GM23338 (cell line): ENCODE data around the gene GTPBP1. TPM values are rescaled to one million over a fixed set of nuclear protein-coding genes. Genes with fewer than 3 reads are reported as not detected.

Experiments
- ATAC-seq: fragments of 200-7000 bp; cut with Tn5 transposase; 3 replicates; pipeline ENCODE4 v1.9.1; 2020
- DNase-seq: peaks from one replicate; pipeline ENCODE4 v3.0.0-alpha.2; 2015; ENCODE audit warnings: low spot score
- H2AFZ ChIP-seq: fragments of 200-600 bp; sonication (generic); 2 replicates; pipeline ENCODE4 v1.8.0; 2016; ENCODE audit warnings: antibody characterized with exemption, mild to moderate bottlenecking, moderate library complexity
- H3F3A ChIP-seq: fragments of 200-600 bp; sonication (generic); replicated peaks from 2 replicates; pipeline ENCODE4 v1.8.0; 2017; ENCODE audit warnings: antibody characterized with exemption, mixed run types, low read depth
- H3K27ac ChIP-seq: fragments of 200-600 bp; sonication (generic); 2 replicates; pipeline ENCODE4 v1.6.1; 2016; ENCODE audit warnings: low read depth
- H3K27me3 ChIP-seq: fragments of 200-600 bp; sonication (generic); 2 replicates; pipeline ENCODE4 v1.8.0; 2016; ENCODE audit warnings: mild to moderate bottlenecking, mixed run types, moderate library complexity; ENCODE audit not compliant: insufficient read depth
- H3K36me3 ChIP-seq: fragments of 200-600 bp; sonication (generic); 2 replicates; pipeline ENCODE4 v1.8.0; 2016; ENCODE audit warnings: mild to moderate bottlenecking; ENCODE audit not compliant: insufficient read depth
- H3K4me1 ChIP-seq: fragments of 200-600 bp; sonication (generic); 2 replicates; pipeline ENCODE4 v1.8.0; 2016; ENCODE audit warnings: mild to moderate bottlenecking, moderate library complexity; ENCODE audit not compliant: insufficient read depth
- H3K4me2 ChIP-seq: fragments of 200-600 bp; sonication (generic); 2 replicates; pipeline ENCODE4 v1.7.1; 2017; ENCODE audit warnings: mixed run types
- H3K4me3 ChIP-seq: fragments of 200-600 bp; sonication (generic); 2 replicates; pipeline ENCODE4 v1.6.1; 2016; ENCODE audit warnings: mixed run types
- H3K79me2 ChIP-seq: fragments of 200-600 bp; sonication (generic); replicated peaks from 2 replicates; pipeline ENCODE4 v1.8.0; 2017; ENCODE audit warnings: mild to moderate bottlenecking; ENCODE audit not compliant: insufficient read depth
- H3K9me2 ChIP-seq: fragments of 200-600 bp; sonication (generic); 2 replicates; pipeline ENCODE4 v1.8.0; 2017; ENCODE audit not compliant: insufficient read depth
- H4K20me1 ChIP-seq: fragments of 200-600 bp; sonication (generic); replicated peaks from 2 replicates; pipeline ENCODE4 v1.8.0; 2017; ENCODE audit warnings: mild to moderate bottlenecking; ENCODE audit not compliant: insufficient read depth
- H3K27ac Mint-ChIP-seq: 2 replicates; pipeline ENCODE4 v1.8.0; 2020; ENCODE audit warnings: inconsistent platforms, mild to moderate bottlenecking, moderate library complexity, mixed read lengths
- H3K27me3 Mint-ChIP-seq: 3 replicates; pipeline ENCODE4 v1.8.0; 2022; ENCODE audit warnings: low read depth, mild to moderate bottlenecking, moderate library complexity, mixed read lengths, inconsistent platforms; ENCODE audit not compliant: insufficient read depth, poor library complexity
- H3K36me3 Mint-ChIP-seq: 3 replicates; pipeline ENCODE4 v1.8.0; 2021; ENCODE audit warnings: low read depth, mild to moderate bottlenecking, inconsistent platforms, moderate library complexity, mixed read lengths
- H3K4me1 Mint-ChIP-seq: 3 replicates; pipeline ENCODE4 v1.8.0; 2020; ENCODE audit warnings: mild to moderate bottlenecking, inconsistent platforms, mixed read lengths
- H3K4me3 Mint-ChIP-seq: 3 replicates; pipeline ENCODE4 v1.8.0; 2021; ENCODE audit warnings: moderate library complexity, mild to moderate bottlenecking, inconsistent platforms, mixed read lengths
- H3K9me3 Mint-ChIP-seq: 3 replicates; pipeline ENCODE4 v1.8.0; 2020; ENCODE audit warnings: moderate library complexity, mild to moderate bottlenecking, inconsistent platforms, mixed read lengths
- CREB1 ChIP-seq: fragments of 250-450 bp; sonication (Bioruptor Pico); IDR thresholded peaks from 2 replicates; pipeline ENCODE4 v1.5.0; 2020; ENCODE audit warnings: low read depth, mild to moderate bottlenecking, moderate library complexity
- CTCF ChIP-seq, 2 experiments: fragments of 200-600 bp in 1 of 2; sonication (generic) in 1 of 2; conservative IDR thresholded peaks; 2 replicates each; pipeline versions ENCODE4 v1.5.1 to v1.6.1; 2016 to 2017; ENCODE audit warnings: antibody characterized with exemption in 2 of 2, low read depth in 2 of 2, mild to moderate bottlenecking in 2 of 2, moderate library complexity in 1 of 2
- ETS1 ChIP-seq: IDR thresholded peaks from 2 replicates; pipeline ENCODE4 v1.6.1; 2016; ENCODE audit warnings: antibody characterized with exemption
- EZH2 ChIP-seq: fragments of 200-600 bp; sonication (generic); IDR thresholded peaks from one replicate; pipeline ENCODE4 v1.8.0; 2017; ENCODE audit warnings: antibody characterized with exemption, mild to moderate bottlenecking, low read depth; ENCODE audit not compliant: unreplicated experiment
- EZH2phosphoT487 ChIP-seq: fragments of 200-600 bp; sonication (generic); IDR thresholded peaks from one replicate; pipeline ENCODE4 v1.8.1; 2018; ENCODE audit warnings: antibody characterized with exemption; ENCODE audit not compliant: unreplicated experiment
- JUNB ChIP-seq: IDR thresholded peaks from one replicate; pipeline ENCODE4 v1.6.1; 2016; ENCODE audit warnings: antibody characterized with exemption; ENCODE audit not compliant: unreplicated experiment
- NANOG ChIP-seq: IDR thresholded peaks from 2 replicates; pipeline ENCODE4 v1.6.1; 2016; ENCODE audit warnings: antibody characterized with exemption, borderline replicate concordance
- POLR2AphosphoS5 ChIP-seq: IDR thresholded peaks from 2 replicates; pipeline ENCODE4 v1.6.1; 2016; ENCODE audit warnings: antibody characterized with exemption, low read depth
- REST ChIP-seq: IDR thresholded peaks from one replicate; pipeline ENCODE4 v1.6.1; 2018; ENCODE audit warnings: antibody characterized with exemption; ENCODE audit not compliant: unreplicated experiment
- STAT1 ChIP-seq: IDR thresholded peaks from one replicate; pipeline ENCODE4 v1.6.1; 2016; ENCODE audit warnings: antibody characterized with exemption; ENCODE audit not compliant: unreplicated experiment
- ZNF114 ChIP-seq: fragments of 250-450 bp; sonication (Bioruptor Pico); IDR thresholded peaks from 2 replicates; pipeline ENCODE4 v1.5.0; 2020; ENCODE audit warnings: mild to moderate bottlenecking, moderate library complexity
- ZNF331 ChIP-seq: fragments of 250-450 bp; sonication (Bioruptor Pico); IDR thresholded peaks from 2 replicates; pipeline ENCODE4 v1.5.0; 2020; ENCODE audit warnings: low read depth, mild to moderate bottlenecking, moderate library complexity
- ZNF462 ChIP-seq: fragments of 250-450 bp; sonication (Bioruptor Pico); IDR thresholded peaks from 2 replicates; pipeline ENCODE4 v1.5.0; 2020; ENCODE audit warnings: mild to moderate bottlenecking, moderate library complexity
- polyA plus RNA-seq: library from polyadenylated mRNA; unstranded; fragments of >200 nt; fragmentation: Nextera tagmentation; extraction: Ambion mirVana; gene quantifications from 2 replicates; pipeline ENCODE4 v1.2.1, GENCODE V29; 2016
- total RNA-seq: library from RNA; depleted of rRNA; stranded (reverse); fragments of >200 nt; shearing (Covaris generic); gene quantifications from 2 replicates; pipeline ENCODE4 v1.2.3, GENCODE V29; 2014

Gene GTPBP1
- total and polyA plus RNA-seq, 2 experiments from 2014 or later: 27.2 to 88.4 TPM

- Mint-ChIP-seq H3K27ac (no peak overlapping the region; the same call in 1 of the 2 replicates), H3K27me3 (peaks cover 17% of the 10 kb centered on the region), H3K36me3 (no peaks in the 10 kb centered on the region; the same call in 2 of the 3 replicates), H3K4me3 (peak overlapping the region; percentile 70), H3K9me3 (no peaks in the 10 kb centered on the region; the same call in 2 of the 3 replicates), H3K4me1 (peaks cover 18% of the 10 kb centered on the region)
- no peak for TF ChIP-seq EZH2
- TF ChIP-seq NANOG: no peak
- no peak for TF ChIP-seq CTCF (conservative IDR thresholded peaks at IDR 0.05; ENCODE audit: low read depth in 2 of 2)
- no peak for TF ChIP-seq EZH2phosphoT487
- no peak for TF ChIP-seq JUNB
- no peak for TF ChIP-seq POLR2AphosphoS5
- no peak for TF ChIP-seq CREB1 (CRISPR knock-in tag)
- TF ChIP-seq ZNF331: no peak
- no peak for TF ChIP-seq ETS1
- no peak for TF ChIP-seq REST
- no peak for TF ChIP-seq ZNF462 (CRISPR knock-in tag)
- no peak for TF ChIP-seq ZNF114
- TF ChIP-seq STAT1: no peak
- Histone ChIP-seq H3F3A (peaks cover 3% of the 10 kb centered on the region; the same call in 1 of the 2 replicates), H3K27ac (no peak overlapping the region), H3K27me3 (peaks cover 14% of the 10 kb centered on the region; the same call in 1 of the 2 replicates), H3K9me2 (no peaks in the 10 kb centered on the region), H4K20me1 (no peaks in the 10 kb centered on the region), H3K36me3 (no peaks in the 10 kb centered on the region), H3K79me2 (no peaks in the 10 kb centered on the region), H3K4me3 (peak overlapping the region; percentile 77), H3K4me1 (peaks cover 21% of the 10 kb centered on the region; the same call in 1 of the 2 replicates), H2AFZ (peak overlapping the region; percentile 87; the same call in 1 of the 2 replicates), H3K4me2 (peak overlapping the region; percentile 87)
- ATAC-seq: no peak
- DNase-seq: no peak
Observed at GRCh38 chr22:38756711-38757463, 51.1 kb downstream of the GTPBP1 start.
